HepG2 (cell line): Measurements from ENCODE around the gene KCNQ1OT1. TPM values are rescaled to one million over a fixed set of nuclear protein-coding genes. Genes with fewer than 3 reads are reported as not detected.

ENCODE experiments used
- ATAC-seq: fragments of 200-7000 bp; cut with Tn5 transposase; 3 replicates; pipeline ENCODE4 v1.9.1; 2020; ENCODE audit warnings: mild to moderate bottlenecking, moderate library complexity
- BruUV-seq: library from RNA; stranded (reverse); fragments of 400-500 nt; replicated peaks from 2 replicates; lab custom pipeline; 2021; lab: Mats Ljungman, UMichigan
- CTCF ChIA-PET: fragments of 300-600 bp; formaldehyde crosslinking; extraction: SDS; loops from one replicate; lab custom pipeline; 2021; ENCODE audit warnings: low total read pairs, inconsistent platforms, low intra/inter-chr PET ratio; lab: Yijun Ruan, JAX
- POLR2A ChIA-PET: fragments of 350-600 bp; sonication (Branson Sonifier 250); formaldehyde crosslinking; loops from one replicate; lab custom pipeline; 2020; ENCODE audit warnings: antibody characterized with exemption, inconsistent platforms; lab: Yijun Ruan, JAX
- DNase-seq: peaks from one replicate; pipeline ENCODE4 v3.0.0-alpha.2; 2015; ENCODE audit warnings: low spot score
- FAIRE-seq: peaks from 3 replicates; lab custom pipeline; 2011; peaks lifted over from hg19 to GRCh38; lab: Jason Lieb, UNC
- H2AFZ ChIP-seq: one replicate; pipeline ENCODE4 v1.6.1; 2011; ENCODE audit warnings: low read length, inconsistent platforms
- H3K27ac ChIP-seq: fragments of 300-600 bp; 3 replicates; pipeline ENCODE4 v1.8.0; 2011; ENCODE audit warnings: mixed run types, mild to moderate bottlenecking, mixed read lengths, low read length, inconsistent platforms; ENCODE audit not compliant: insufficient read depth; ENCODE audit errors: extremely low read length
- H3K27me3 ChIP-seq, 2 experiments: fragments of 200-600 bp in 1 of 2; 2 replicates in 1 of 2; 3 replicates in 1 of 2; pipeline versions ENCODE4 v1.6.0 to v1.8.0; 2011; ENCODE audit warnings: low read length in 2 of 2, mild to moderate bottlenecking in 2 of 2, moderate library complexity in 2 of 2, inconsistent platforms in 1 of 2; ENCODE audit not compliant: insufficient read depth in 2 of 2, control insufficient read depth in 1 of 2
- H3K36me3 ChIP-seq, 2 experiments: fragments of 200-600 bp in 1 of 2; replicated peaks in 1 of 2; 2 replicates in 1 of 2; 3 replicates in 1 of 2; pipeline versions ENCODE4 v1.5.1 to v1.8.0; 2011; ENCODE audit warnings: low read length in 2 of 2, inconsistent platforms in 1 of 2; ENCODE audit not compliant: insufficient read depth in 2 of 2, control insufficient read depth in 1 of 2
- H3K4me1 ChIP-seq: 2 replicates; pipeline ENCODE4 v1.5.1; 2012; ENCODE audit warnings: low read length, inconsistent platforms; ENCODE audit not compliant: insufficient read depth
- H3K4me2 ChIP-seq: 2 replicates; pipeline ENCODE4 v1.6.0; 2011; ENCODE audit warnings: low read depth, low read length, inconsistent platforms
- H3K4me3 ChIP-seq, 3 experiments: fragments of 200-600 bp in 1 of 3; sonication (generic), shearing (Covaris generic) in 1 of 3; replicated peaks in 1 of 3; 2 replicates each; pipeline ENCODE4 v1.5.1; 2011 to 2016; ENCODE audit warnings: low read length in 3 of 3, inconsistent platforms in 2 of 3, low read depth in 2 of 3, mild to moderate bottlenecking in 2 of 3, control low read depth in 1 of 3, mixed read lengths in 1 of 3; ENCODE audit not compliant: insufficient read depth in 1 of 3
- H3K79me2 ChIP-seq: one replicate; pipeline ENCODE4 v1.6.1; 2011; ENCODE audit warnings: low read length, inconsistent platforms; ENCODE audit not compliant: insufficient read depth
- H3K9ac ChIP-seq: 2 replicates; pipeline ENCODE4 v1.6.0; 2011; ENCODE audit warnings: mild to moderate bottlenecking, low read depth, low read length, inconsistent platforms; ENCODE audit not compliant: insufficient read depth
- H3K9me3 ChIP-seq: 2 replicates; pipeline ENCODE4 v1.5.1; 2012; ENCODE audit warnings: mild to moderate bottlenecking, low read length
- H4K20me1 ChIP-seq: 2 replicates; pipeline ENCODE4 v1.6.0; 2011; ENCODE audit warnings: inconsistent platforms, mild to moderate bottlenecking, low read length, moderate library complexity; ENCODE audit not compliant: insufficient read depth
- CAMTA2 ChIP-seq: sonication (generic); formaldehyde crosslinking; IDR thresholded peaks from 2 replicates; pipeline ENCODE4 v1.4.0; 2020; ENCODE audit warnings: mild to moderate bottlenecking, missing genetic modification reagents, borderline replicate concordance
- MBD4 ChIP-seq: IDR thresholded peaks from 2 replicates; pipeline ENCODE4 v1.6.1; 2012; ENCODE audit warnings: low read length, inconsistent platforms, borderline replicate concordance
- NFKBIZ ChIP-seq: IDR thresholded peaks from 2 replicates; pipeline ENCODE4 v1.6.1; 2018; ENCODE audit warnings: missing genetic modification reagents, missing compliant biosample characterization
- NPAS2 ChIP-seq: sonication (generic); formaldehyde crosslinking; IDR thresholded peaks from 2 replicates; pipeline ENCODE4 v1.8.0; 2022; ENCODE audit warnings: mild to moderate bottlenecking, missing genetic modification reagents, borderline replicate concordance
- ONECUT2 ChIP-seq: sonication (generic); formaldehyde crosslinking; IDR thresholded peaks from 2 replicates; pipeline ENCODE4 v1.4.0; 2020; ENCODE audit warnings: missing genetic modification reagents
- PRDM4 ChIP-seq: sonication (generic); formaldehyde crosslinking; IDR thresholded peaks from 2 replicates; pipeline ENCODE4 v1.9.0; 2021; ENCODE audit warnings: missing genetic modification reagents, borderline replicate concordance
- RARG ChIP-seq: sonication (generic); formaldehyde crosslinking; IDR thresholded peaks from 2 replicates; pipeline ENCODE4 v1.4.0; 2020; ENCODE audit warnings: low read depth, mild to moderate bottlenecking, missing genetic modification reagents
- REPIN1 ChIP-seq: sonication (generic); formaldehyde crosslinking; IDR thresholded peaks from 2 replicates; pipeline ENCODE4 v1.8.0; 2022; ENCODE audit warnings: missing genetic modification reagents, low read depth, mild to moderate bottlenecking, borderline replicate concordance
- ZNF136 ChIP-seq: sonication (generic); formaldehyde crosslinking; IDR thresholded peaks from 2 replicates; pipeline ENCODE4 v1.8.1; 2022; ENCODE audit warnings: low read depth, mild to moderate bottlenecking, moderate library complexity, missing genetic modification reagents
- ZNF782 ChIP-seq: sonication (generic); formaldehyde crosslinking; IDR thresholded peaks from 2 replicates; pipeline ENCODE4 v1.4.0; 2020; ENCODE audit warnings: missing genetic modification reagents, mild to moderate bottlenecking, borderline replicate concordance
- WGBS: methylation state at CpG from one replicate; pipeline ENCODE4 v1.1.6; 2017; ENCODE audit warnings: low lambda C conversion rate; 5-methylcytosine and 5-hydroxymethylcytosine counted together
- in situ Hi-C: cut with HindIII; loops from 2 replicates; pipeline ENCODE4 v1.10.0; 2017; ENCODE audit warnings: low pct_unique_long_range_greater_than_20kb; ENCODE audit not compliant: extremely low pct_ligation_motif_present
- intact Hi-C: fragments of 100-400 bp; cut with micrococcal nuclease; formaldehyde crosslinking; loops from one replicate; pipeline ENCODE4 v1.10.0; 2022; ENCODE audit not compliant: unreplicated experiment
- polyA plus RNA-seq, 8 experiments: library from polyadenylated mRNA; depleted of rRNA in 3 of 8; stranded (reverse) in 7 of 8; unstranded in 1 of 8; fragments of >200 nt; fragmentation: Illumina TruSeq in 4 of 8; extraction: Trizol in 4 of 8; gene quantifications; 2 replicates each; pipeline versions ENCODE4 v1.2.1 to v1.2.3, GENCODE V29; 2011 to 2016; ENCODE audit warnings: low read depth in 4 of 8, missing spikeins in 1 of 8, mixed read lengths in 1 of 8; ENCODE audit not compliant: insufficient read depth in 1 of 8
- total RNA-seq, 5 experiments: library from RNA; depleted of rRNA; stranded (reverse); fragments of >200 nt; fragmentation: Illumina TruSeq; extraction: Trizol; gene quantifications; 2 replicates each; pipeline ENCODE4 v1.2.3, GENCODE V29; 2016; ENCODE audit warnings: low read depth in 1 of 5

KCNQ1OT1 gene
- total and polyA plus RNA-seq, 2 of the 13 experiments (the other 11 are each of a cell fraction or from before 2014, with no cell fraction given) = 1.3 to 18.9 TPM

GRCh38 chr11:2565447-2566222 is 134.2 kb downstream of the KCNQ1OT1 start:
- Histone ChIP-seq H3K4me2 (no peak overlapping the region), H3K9ac (no peak overlapping the region), H3K27me3 (no peaks in the 10 kb centered on the region), H3K4me1 (peaks cover 78% of the 10 kb centered on the region), H3K27ac (peak overlapping the region; percentile 91), H3K9me3 (no peaks in the 10 kb centered on the region), H3K79me2 (no peaks in the 10 kb centered on the region), H3K4me3 (no peak overlapping the region), H4K20me1 (no peaks in the 10 kb centered on the region), H3K36me3 (no peaks in the 10 kb centered on the region), H2AFZ (no peak overlapping the region)
- intact Hi-C loops (no loop called here), in situ Hi-C loops (no loop called here)
- 97% methylated on average over 8 of the region's 13 CpGs for WGBS
- TF ChIP-seq ONECUT2 (no peak), NFKBIZ (CRISPR knock-in tag) (no peak), RARG (CRISPR knock-in tag) (no peak), ZNF782 (CRISPR knock-in tag) (no peak), CAMTA2 (CRISPR knock-in tag) (no peak), REPIN1 (CRISPR knock-in tag) (no peak), MBD4 (no peak), NPAS2 (CRISPR knock-in tag) (no peak), ZNF136 (no peak), PRDM4 (CRISPR knock-in tag) (no peak)
- ChIA-PET CTCF (no interaction called here), POLR2A (no interaction called here)
- no peak for FAIRE-seq
- ATAC-seq = no peak
- no TSS peak for BruUV-seq
- no peak for DNase-seq
